ENCODE measurements around the gene PRPF40A. TPM values are rescaled to one million over a fixed set of nuclear protein-coding genes. Genes with fewer than 3 reads are reported as not detected.

Gene PRPF40A
- total and polyA plus RNA-seq, 9 of the 15 experiments (the other 6 are each of a cell fraction or from before 2014, with no cell fraction given), result 168 to 304 (median 264) TPM

DNA sequence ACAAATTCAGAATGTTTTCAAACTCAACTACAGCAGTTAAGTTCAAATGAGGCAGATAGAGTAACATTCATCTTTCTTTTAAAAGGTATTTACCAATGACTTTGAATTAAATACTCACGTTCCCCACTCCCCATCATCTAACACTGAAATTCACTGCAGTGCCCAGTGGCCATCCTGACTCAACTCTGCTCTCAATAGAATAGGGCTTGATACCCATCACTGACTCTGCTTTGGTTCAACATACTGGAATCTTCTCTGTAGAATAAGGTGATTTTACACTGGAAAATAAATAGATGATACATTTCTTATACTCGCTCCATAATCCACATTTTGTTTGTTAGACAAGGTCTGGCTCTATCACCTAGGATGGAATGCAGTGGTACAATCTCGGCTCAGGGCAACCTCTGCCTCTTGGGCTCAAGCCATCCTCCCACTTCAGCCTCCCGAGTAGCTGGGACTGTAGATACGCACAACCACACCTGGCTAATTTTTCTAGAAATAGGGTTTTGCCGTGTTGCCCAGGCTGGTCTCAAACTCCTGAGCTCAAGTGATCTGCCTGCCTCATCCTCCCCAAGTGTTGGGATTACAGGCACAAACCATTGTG lies 66.4 kb downstream of the PRPF40A start:
- BruUV-seq (replicated peaks), result no TSS peak
- DNase-seq (ENCODE audit: extremely low read depth in 1 of 4, low spot score in 3 of 4) (no peak), ATAC-seq (peak; percentile 17; the same call in 1 of the 3 replicates), FAIRE-seq (no peak)
- CTCF ChIA-PET (ENCODE audit: low intra/inter-chr PET ratio), result no interaction called here
- H3K79me2 ChIP-seq (ENCODE audit: control insufficient read depth, insufficient read depth, low read length), result no peaks in the 10 kb centered on the region
- H4K20me1 ChIP-seq (replicated peaks; ENCODE audit: control insufficient read depth, insufficient read depth, low read length), result no peaks in the 10 kb centered on the region
- H3K4me3 ChIP-seq, result no peak overlapping the region
- H3K4me2 ChIP-seq (ENCODE audit: insufficient read depth, low read length), result no peak overlapping the region
- H3K9me1 ChIP-seq (ENCODE audit: control insufficient read depth, insufficient read depth, low read length), result no peaks in the 10 kb centered on the region
- no peak overlapping the region for H2AFZ ChIP-seq (ENCODE audit: low read depth, low read length)
- WGBS (ENCODE audit: insufficient coverage, low coverage, missing lambda C conversion rate), result 92% methylated on average over 6 of the region's 6 CpGs
- H3K9me3 ChIP-seq (replicated peaks; ENCODE audit: control insufficient read depth, insufficient read depth, low read depth, low read length), result no peaks in the 10 kb centered on the region
- H3K4me1 ChIP-seq (replicated peaks in 1 of 2; ENCODE audit: control insufficient read depth in 2 of 2, insufficient read depth in 2 of 2, low read length in 2 of 2), result no peaks in the 10 kb centered on the region
- H3K36me3 ChIP-seq (ENCODE audit: control insufficient read depth, insufficient read depth, low read length), result peaks cover 42% of the 10 kb centered on the region; the same call in 2 of the 3 replicates
- TF ChIP-seq PML (IDR thresholded peaks at IDR 0.05; ENCODE audit: low read length) (0 out of 2 replicates have a peak, but pooled peaks have one; percentile 38), ZNF589 (CRISPR knock-in tag; IDR thresholded peaks at IDR 0.05; ENCODE audit: low read depth) (no peak), POLR2AphosphoS5 (IDR thresholded peaks at IDR 0.05; ENCODE audit: control insufficient read depth, insufficient read depth, low read depth, low read length) (peak; percentile 55; the same call in 1 of the 2 replicates), SUPT5H (IDR thresholded peaks at IDR 0.05) (peak; percentile 61), CBX3 (IDR thresholded peaks at IDR 0.05; ENCODE audit: borderline replicate concordance in 1 of 2, low read length in 2 of 2) (no peak), POLR2B (IDR thresholded peaks at IDR 0.05; ENCODE audit: low read depth, partially characterized antibody) (peak; percentile 34), POLR2A (conservative IDR thresholded peaks at IDR 0.05) (peak; percentile 61)
- no peak overlapping the region for H3K27ac ChIP-seq (ENCODE audit: extremely low read depth, low read depth, low read length)
- no peak overlapping the region for H3K9ac ChIP-seq (ENCODE audit: insufficient read depth in 1 of 2, low read depth in 2 of 2, low read length in 2 of 2)
- intact Hi-C loops (cut with micrococcal nuclease) (no loop called here), in situ Hi-C loops (cut with MboI) (no loop called here)
- POLR2A ChIA-PET, result no interaction called here
- H3K27me3 ChIP-seq (ENCODE audit: control insufficient read depth in 2 of 2, insufficient read depth in 2 of 2, low read length in 2 of 2), result no peaks in the 10 kb centered on the region

DNA sequence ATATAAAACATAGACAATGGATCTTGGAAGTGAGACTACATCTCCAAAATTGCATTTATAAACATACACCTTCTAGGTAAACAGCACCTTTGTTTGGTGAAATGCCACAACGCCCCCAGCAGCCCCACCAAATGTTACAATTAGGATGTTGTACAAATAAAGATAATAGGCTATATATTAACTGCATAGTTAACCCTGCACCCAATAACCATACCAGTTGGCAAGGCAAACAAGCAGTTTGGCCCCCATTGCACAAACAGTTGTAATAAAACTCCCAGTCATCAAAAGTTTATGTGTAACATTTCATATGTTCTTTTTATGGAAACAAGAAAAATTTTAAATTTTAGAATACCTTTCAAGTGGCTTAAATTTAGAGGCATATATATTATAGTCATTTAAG lies 67.3 kb downstream of the PRPF40A start:
- WGBS (ENCODE audit: insufficient coverage, low coverage, missing lambda C conversion rate), result 87% methylated on average over 1 of the region's 1 CpG

More for the DNA sequence above, 67.3 kb downstream of the PRPF40A start:
- Histone ChIP-seq H2AFZ (ENCODE audit: low read depth, low read length) (no peak overlapping the region), H3K27ac (ENCODE audit: extremely low read depth, low read depth, low read length) (no peak overlapping the region), H4K20me1 (replicated peaks; ENCODE audit: control insufficient read depth, insufficient read depth, low read length) (no peaks in the 10 kb centered on the region), H3K9me1 (ENCODE audit: control insufficient read depth, insufficient read depth, low read length) (no peaks in the 10 kb centered on the region), H3K27me3 (ENCODE audit: control insufficient read depth in 2 of 2, insufficient read depth in 2 of 2, low read length in 2 of 2) (no peaks in the 10 kb centered on the region), H3K36me3 (ENCODE audit: control insufficient read depth, insufficient read depth, low read length) (peaks cover 33% of the 10 kb centered on the region; the same call in 2 of the 3 replicates), H3K9ac (ENCODE audit: insufficient read depth in 1 of 2, low read depth in 2 of 2, low read length in 2 of 2) (no peak overlapping the region), H3K4me3 (no peak overlapping the region), H3K4me2 (ENCODE audit: insufficient read depth, low read length) (no peak overlapping the region), H3K9me3 (replicated peaks; ENCODE audit: control insufficient read depth, insufficient read depth, low read depth, low read length) (no peaks in the 10 kb centered on the region), H3K79me2 (ENCODE audit: control insufficient read depth, insufficient read depth, low read length) (no peaks in the 10 kb centered on the region), H3K4me1 (replicated peaks in 1 of 2; ENCODE audit: control insufficient read depth in 2 of 2, insufficient read depth in 2 of 2, low read length in 2 of 2) (no peaks in the 10 kb centered on the region)
- TF ChIP-seq CCAR2 (IDR thresholded peaks at IDR 0.05; ENCODE audit: low read depth, low read length), result no peak
- TF ChIP-seq RBM22 (IDR thresholded peaks at IDR 0.05; ENCODE audit: low read depth, low read length, poor library complexity, severe bottlenecking), result peak; percentile 17
- TF ChIP-seq, protein P1, sequence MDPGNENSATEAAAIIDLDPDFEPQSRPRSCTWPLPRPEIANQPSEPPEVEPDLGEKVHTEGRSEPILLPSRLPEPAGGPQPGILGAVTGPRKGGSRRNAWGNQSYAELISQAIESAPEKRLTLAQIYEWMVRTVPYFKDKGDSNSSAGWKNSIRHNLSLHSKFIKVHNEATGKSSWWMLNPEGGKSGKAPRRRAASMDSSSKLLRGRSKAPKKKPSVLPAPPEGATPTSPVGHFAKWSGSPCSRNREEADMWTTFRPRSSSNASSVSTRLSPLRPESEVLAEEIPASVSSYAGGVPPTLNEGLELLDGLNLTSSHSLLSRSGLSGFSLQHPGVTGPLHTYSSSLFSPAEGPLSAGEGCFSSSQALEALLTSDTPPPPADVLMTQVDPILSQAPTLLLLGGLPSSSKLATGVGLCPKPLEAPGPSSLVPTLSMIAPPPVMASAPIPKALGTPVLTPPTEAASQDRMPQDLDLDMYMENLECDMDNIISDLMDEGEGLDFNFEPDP (CRISPR knock-in tag; IDR thresholded peaks at IDR 0.05), result no peak
- no peak for FAIRE-seq
- in situ Hi-C loops (cut with MboI) (no loop called here), intact Hi-C loops (cut with micrococcal nuclease) (no loop called here)
- no peak for ATAC-seq
- POLR2A ChIA-PET, result no interaction called here
- no TSS peak for BruUV-seq (replicated peaks)
- CTCF ChIA-PET (ENCODE audit: low intra/inter-chr PET ratio), result no interaction called here
- DNase-seq (ENCODE audit: extremely low read depth in 1 of 4, low spot score in 3 of 4), result no peak
